TTC549 (cell line): ENCODE results near the gene FHL3.
A peak's percentile ranks its signal among the peaks of the same experiment; 100 is the strongest.

ENCODE experiments used
- FAIRE-seq: peaks from 2 replicates; lab custom pipeline; 2012; peaks lifted over from hg19 to GRCh38; lab: Jason Lieb, UNC

Gene FHL3

GRCh38 chr1:38012363-38013226 is 7.3 kb upstream of the FHL3 start, which contains the start of gene UTP11:
Gene UTP11, plus strand, starts transcription at chr1:38012734. Its CDS starts 69 bp downstream, at chr1:38012803.
- FAIRE-seq, result peak; percentile 96

GRCh38 chr1:38009841-38010180 is 4.5 kb upstream of the FHL3 start:
- FAIRE-seq, result no peak

- FAIRE-seq, result no peak
Measured at GRCh38 chr1:38009088-38009840, 4.0 kb upstream of the FHL3 start.

GRCh38 chr1:38006008-38006828 is 904 bp upstream of the FHL3 start:
- no peak for FAIRE-seq

- no peak for FAIRE-seq
Measured at GRCh38 chr1:38004284-38005108, 818 bp downstream of the FHL3 start.

- no peak for FAIRE-seq
Measured at GRCh38 chr1:38003261-38004250, 1.8 kb downstream of the FHL3 start.

- FAIRE-seq, result no peak
Measured at GRCh38 chr1:38000529-38001455, 4.5 kb downstream of the FHL3 start.

- no peak for FAIRE-seq
Measured at GRCh38 chr1:38000233-38000528, 5.1 kb downstream of the FHL3 start.

- FAIRE-seq, result no peak
Measured at GRCh38 chr1:37999430-38000232, 5.7 kb downstream of the FHL3 start.

- no peak for FAIRE-seq
Measured at GRCh38 chr1:37998913-37999429, 6.3 kb downstream of the FHL3 start.

GRCh38 chr1:37998089-37998808 is 7.1 kb downstream of the FHL3 start:
- no peak for FAIRE-seq

- no peak for FAIRE-seq
Measured at GRCh38 chr1:37997256-37998088, 7.8 kb downstream of the FHL3 start.

GRCh38 chr1:37995751-37996345 is 9.5 kb downstream of the FHL3 start:
- no peak for FAIRE-seq

GRCh38 chr1:37994886-37995566 is 10.3 kb downstream of the FHL3 start:
- no peak for FAIRE-seq

- FAIRE-seq, result no peak
Measured at GRCh38 chr1:37989361-37989930, 15.9 kb downstream of the FHL3 start.
